OCI-LY7 (cell line): Measurements from ENCODE around the gene PDXP.
A peak's percentile ranks its signal among the peaks of the same experiment; 100 is the strongest.

ENCODE experiments used
- CTCF ChIP-seq: fragments of 200-600 bp; sonication (generic); conservative IDR thresholded peaks from 2 replicates; pipeline ENCODE4 v1.5.1; 2014; ENCODE audit warnings: mild to moderate bottlenecking, antibody characterized with exemption, low read length, moderate library complexity, mixed read lengths
- EZH2phosphoT487 ChIP-seq: fragments of 200-600 bp; sonication (generic); IDR thresholded peaks from 2 replicates; pipeline ENCODE4 v1.6.1; 2018; ENCODE audit warnings: low read depth, borderline replicate concordance, mild to moderate bottlenecking, mixed run types, antibody characterized with exemption, low read length, moderate library complexity, mixed read lengths

- peak; percentile 93 for TF ChIP-seq CTCF
- no peak for TF ChIP-seq EZH2phosphoT487
Measured at GRCh38 chr22:37623075-37624016, 35.2 kb upstream of the PDXP start.
